ENCODE results near the gene ANKRD16. TPM values are rescaled to one million over a fixed set of nuclear protein-coding genes. Genes with fewer than 3 reads are reported as not detected.
"Not testable (repeated sequence)": the region's sequence is repeated elsewhere in the genome, so short reads cannot be mapped to it uniquely, and the experiment has no call there.

ANKRD16 gene
- total RNA-seq, 2 experiments from 2014 or later, result 3.3 to 5.4 TPM

DNA sequence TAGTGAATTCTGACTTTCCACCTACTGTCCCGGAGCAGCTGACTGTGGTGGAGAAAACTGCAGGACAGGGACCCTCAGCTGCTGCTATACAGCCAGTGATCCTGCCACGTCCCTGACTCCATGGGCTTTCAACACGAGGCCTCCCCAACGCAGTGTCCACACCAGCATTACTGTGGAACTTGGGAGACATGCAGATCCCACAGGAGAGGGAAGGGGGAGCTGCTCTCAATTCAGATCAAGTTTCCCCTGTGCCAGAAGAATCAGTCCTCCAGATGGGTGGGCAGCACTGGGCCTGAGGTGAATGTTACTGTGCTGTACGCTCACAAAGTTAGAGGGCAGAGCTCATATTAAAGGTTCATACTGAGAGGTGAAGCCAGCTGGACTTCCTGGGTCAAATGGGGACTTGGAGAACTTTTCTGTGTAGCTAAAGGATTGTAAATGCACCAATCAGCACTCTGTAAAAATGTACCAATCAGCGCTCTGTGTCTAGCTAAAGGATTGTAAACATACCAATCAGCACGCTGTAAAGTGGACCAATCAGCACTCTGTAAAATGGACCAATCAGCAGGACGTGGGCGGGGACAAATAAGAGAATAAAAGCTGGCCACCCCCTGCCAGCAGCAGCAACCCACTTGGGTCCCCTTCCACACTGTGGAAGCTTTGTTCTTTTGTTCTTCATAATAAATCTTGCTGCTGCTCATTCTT is 26.6 kb downstream of the ANKRD16 start:
- POLR2A ChIA-PET, result interaction anchor here (2.3 kb wide), 1 partner anchor 27 kb away, joined by 6 read pairs; the partner anchor contains the start of genes ANKRD16 and FBH1
- CTCF ChIA-PET, result interaction anchor here (0.8 to 1.0 kb wide), 2 partner anchors 10 to 241 kb away, joined by 3 to 5 read pairs; no protein-coding TSS in a partner anchor
- H3K36me3 Mint-ChIP-seq (ENCODE audit: low read depth), result not testable (repeated sequence)

DNA sequence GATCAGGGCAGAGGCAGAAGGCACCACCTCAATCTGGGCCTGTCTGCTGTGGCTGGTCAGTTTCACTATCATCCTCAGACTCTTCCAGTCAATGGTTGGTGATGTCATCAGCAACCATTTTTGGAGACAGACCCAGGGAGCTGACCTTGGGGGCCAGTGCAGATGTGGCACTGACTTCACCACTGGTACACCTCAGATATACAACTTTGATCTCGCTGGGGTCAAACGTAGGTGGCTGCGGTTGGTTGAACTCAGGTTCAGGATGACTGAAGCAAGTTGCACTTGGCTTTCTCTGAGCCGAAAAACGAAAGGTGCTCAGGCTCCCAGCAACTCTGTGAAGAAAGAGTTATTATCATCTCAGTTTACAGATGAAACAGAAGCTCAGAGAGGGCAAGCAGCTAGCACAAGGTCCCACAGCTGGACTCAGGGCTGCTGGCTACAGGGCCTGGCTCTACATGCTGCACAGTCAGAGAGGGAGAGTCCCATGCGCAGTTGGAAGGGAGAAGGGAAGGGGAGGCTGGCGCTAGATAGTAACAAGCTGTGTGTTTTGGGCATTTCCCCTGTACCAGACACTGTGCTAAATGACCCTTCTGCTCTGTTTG is 27.2 kb downstream of the ANKRD16 start:
- no peaks in the 10 kb centered on the region for H3K36me3 Mint-ChIP-seq (ENCODE audit: low read depth)
- CTCF ChIA-PET, result interaction anchor here (0.7 to 1.0 kb wide), 3 partner anchors 10 to 240 kb away, joined by 3 to 5 read pairs (median 4); no protein-coding TSS in a partner anchor
- no peak for DNase-seq
- POLR2A ChIA-PET, result interaction anchor here (2.3 kb wide), 1 partner anchor 27 kb away, joined by 6 read pairs; the partner anchor contains the start of genes ANKRD16 and FBH1
- peaks cover 2% of the 10 kb centered on the region for H3K4me1 Mint-ChIP-seq
- no peaks in the 10 kb centered on the region for H3K27me3 Mint-ChIP-seq
- no peaks in the 10 kb centered on the region for H3K9me3 Mint-ChIP-seq
- H3K4me3 Mint-ChIP-seq, result no peak overlapping the region
- no peak overlapping the region for H3K27ac Mint-ChIP-seq

More for the DNA sequence above, 26.6 kb downstream of the ANKRD16 start:
- H3K9me3 Mint-ChIP-seq, H3K27me3 Mint-ChIP-seq, H3K4me1 Mint-ChIP-seq, H3K4me3 Mint-ChIP-seq, H3K27ac Mint-ChIP-seq, DNase-seq: not testable (repeated sequence)

DNA sequence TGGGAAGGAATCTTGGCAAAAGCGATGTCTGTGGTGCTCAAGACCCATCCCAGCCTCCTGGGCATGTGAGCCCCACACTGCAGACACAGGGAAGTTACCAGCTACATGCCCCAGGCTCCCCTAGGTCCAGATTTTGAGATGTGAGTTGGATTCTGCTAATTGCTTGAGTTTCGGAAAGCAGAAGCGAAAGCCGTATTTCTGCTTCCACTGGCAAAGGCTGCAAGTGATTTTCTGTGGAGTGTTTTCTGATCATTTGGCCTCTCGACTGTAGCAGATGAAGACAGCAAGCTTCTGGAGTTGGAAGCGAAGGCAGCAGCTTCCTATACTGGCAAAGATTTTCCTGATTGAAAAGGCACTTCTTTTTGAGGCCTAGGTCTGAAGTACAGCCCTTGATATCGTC is 29.6 kb downstream of the ANKRD16 start:
- no peaks in the 10 kb centered on the region for H3K9me3 Mint-ChIP-seq
- H3K36me3 Mint-ChIP-seq (ENCODE audit: low read depth), result no peaks in the 10 kb centered on the region
- H3K27ac Mint-ChIP-seq, result no peak overlapping the region
- no peak for DNase-seq
- CTCF ChIA-PET, result interaction anchor here (0.7 kb wide), 1 partner anchor 408 kb away, joined by 3 read pairs; no protein-coding TSS in a partner anchor
- no peaks in the 10 kb centered on the region for H3K4me1 Mint-ChIP-seq
- no peak overlapping the region for H3K4me3 Mint-ChIP-seq
- POLR2A ChIA-PET, result no interaction called here
- H3K27me3 Mint-ChIP-seq, result peaks cover 1% of the 10 kb centered on the region

DNA sequence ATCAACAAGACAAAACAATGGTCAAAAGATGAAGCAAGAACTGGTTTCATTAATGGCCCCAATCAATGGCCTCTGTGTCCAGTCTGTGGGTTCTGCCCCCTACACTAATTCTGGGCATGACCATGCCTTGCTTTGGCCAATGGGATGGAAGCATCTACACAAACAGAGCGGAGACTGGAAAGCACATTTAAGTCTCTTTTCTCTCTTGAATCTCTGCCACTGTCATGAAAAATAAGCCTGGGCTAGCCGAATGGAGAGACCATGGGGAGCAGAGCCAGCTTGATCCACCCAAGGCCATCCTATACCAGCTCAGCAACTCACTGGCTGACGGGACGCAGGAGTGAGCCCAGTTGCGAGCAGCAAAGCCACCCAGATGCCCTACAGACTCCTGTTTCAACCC is 30.9 kb downstream of the ANKRD16 start:
- Mint-ChIP-seq H3K4me3 (no peak overlapping the region), H3K27ac (no peak overlapping the region), H3K36me3 (ENCODE audit: low read depth) (no peaks in the 10 kb centered on the region), H3K27me3 (peaks cover 4% of the 10 kb centered on the region), H3K9me3 (no peaks in the 10 kb centered on the region), H3K4me1 (no peaks in the 10 kb centered on the region)
- CTCF ChIA-PET, result interaction anchor here (1.6 kb wide), 1 partner anchor 15 kb away, joined by 4 read pairs; no protein-coding TSS in a partner anchor
- DNase-seq, result no peak
- POLR2A ChIA-PET, result no interaction called here

DNA sequence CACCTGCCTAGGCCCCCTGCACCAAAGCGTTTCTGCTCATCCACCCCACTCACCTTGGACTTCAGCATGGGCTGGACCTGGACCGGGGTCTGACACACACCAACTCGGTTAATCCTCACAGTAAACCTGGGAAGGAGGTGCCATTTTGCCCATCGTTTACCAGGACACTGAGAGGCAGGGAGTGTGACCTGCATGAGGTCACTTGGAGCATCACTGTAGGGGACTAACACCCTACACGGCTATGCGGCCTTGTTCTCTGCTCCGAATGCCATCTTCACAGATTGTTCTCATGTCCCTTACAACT is 33.0 kb downstream of the ANKRD16 start:
- no peaks in the 10 kb centered on the region for H3K36me3 Mint-ChIP-seq (ENCODE audit: low read depth)
- no peaks in the 10 kb centered on the region for H3K9me3 Mint-ChIP-seq
- no peak overlapping the region for H3K27ac Mint-ChIP-seq
- ChIA-PET CTCF (no interaction called here), POLR2A (no interaction called here)
- H3K27me3 Mint-ChIP-seq, result peaks cover 4% of the 10 kb centered on the region
- DNase-seq, result no peak
- H3K4me3 Mint-ChIP-seq, result no peak overlapping the region
- no peaks in the 10 kb centered on the region for H3K4me1 Mint-ChIP-seq

DNA sequence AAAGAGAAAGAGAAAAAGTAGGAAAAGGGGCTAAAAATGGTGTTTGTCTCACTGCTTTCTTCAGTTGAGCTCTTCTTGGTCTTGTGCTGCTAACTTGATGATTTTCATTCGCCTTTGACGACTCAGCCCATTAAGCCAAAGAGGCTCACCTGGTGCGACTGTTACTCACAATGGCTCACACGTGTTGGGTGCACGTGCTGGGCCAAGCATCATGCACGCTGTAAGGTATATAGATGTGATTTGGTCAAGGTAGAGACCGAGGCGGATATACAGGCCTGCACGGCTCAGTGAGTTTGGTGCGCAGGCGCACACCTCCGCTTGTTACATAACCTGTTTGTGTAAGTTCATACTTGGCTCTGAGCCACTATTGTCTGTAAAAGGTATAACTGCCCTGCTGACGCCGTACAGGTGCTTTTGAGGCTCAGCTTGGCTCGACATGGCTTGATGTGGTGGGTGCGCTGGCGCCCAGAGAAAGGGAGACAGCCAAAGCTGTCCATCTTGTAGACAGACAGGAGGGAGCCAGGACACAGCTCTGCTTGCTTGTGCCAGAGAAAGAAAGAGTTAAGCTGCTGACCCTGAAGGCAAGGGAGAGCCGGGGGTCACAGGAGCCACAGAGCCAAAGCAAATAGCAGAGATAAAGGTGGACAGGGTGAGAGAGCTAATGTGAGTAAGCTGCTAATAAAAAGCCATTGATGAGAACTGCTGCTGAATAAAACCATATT is 33.6 kb downstream of the ANKRD16 start:
- H3K4me3 Mint-ChIP-seq, result no peak overlapping the region
- ChIA-PET POLR2A (no interaction called here), CTCF (no interaction called here)
- H3K9me3 Mint-ChIP-seq, result no peaks in the 10 kb centered on the region
- H3K4me1 Mint-ChIP-seq, result no peaks in the 10 kb centered on the region
- H3K27me3 Mint-ChIP-seq, result peaks cover 4% of the 10 kb centered on the region
- DNase-seq, result no peak
- no peak overlapping the region for H3K27ac Mint-ChIP-seq
- no peaks in the 10 kb centered on the region for H3K36me3 Mint-ChIP-seq (ENCODE audit: low read depth)

DNA sequence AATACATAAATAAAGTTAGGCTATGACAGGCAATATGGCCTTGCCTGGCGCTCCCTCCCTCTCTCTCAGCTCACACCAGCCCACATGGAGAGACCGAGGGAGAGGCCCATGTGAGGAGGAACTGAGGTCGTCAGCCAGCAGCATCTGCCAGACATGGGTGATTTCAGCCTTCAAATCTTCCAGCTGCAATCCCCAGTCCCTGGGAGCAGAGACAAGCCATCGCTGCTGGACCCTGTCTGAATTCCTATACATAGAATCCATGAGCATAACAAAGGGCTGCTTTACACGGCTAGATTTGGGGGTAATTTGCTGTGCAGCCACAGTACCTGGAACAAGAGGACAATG is 35.6 kb downstream of the ANKRD16 start:
- ChIA-PET POLR2A (interaction anchor here (0.6 kb wide), 1 partner anchor 41 kb away, joined by 3 read pairs; the partner anchor contains the start of gene GDI2), CTCF (no interaction called here)
- H3K27me3 Mint-ChIP-seq, result peaks cover 4% of the 10 kb centered on the region
- DNase-seq, result no peak
- H3K4me3 Mint-ChIP-seq, result no peak overlapping the region
- no peaks in the 10 kb centered on the region for H3K36me3 Mint-ChIP-seq (ENCODE audit: low read depth)
- no peaks in the 10 kb centered on the region for H3K4me1 Mint-ChIP-seq
- H3K9me3 Mint-ChIP-seq, result no peaks in the 10 kb centered on the region
- no peak overlapping the region for H3K27ac Mint-ChIP-seq

DNA sequence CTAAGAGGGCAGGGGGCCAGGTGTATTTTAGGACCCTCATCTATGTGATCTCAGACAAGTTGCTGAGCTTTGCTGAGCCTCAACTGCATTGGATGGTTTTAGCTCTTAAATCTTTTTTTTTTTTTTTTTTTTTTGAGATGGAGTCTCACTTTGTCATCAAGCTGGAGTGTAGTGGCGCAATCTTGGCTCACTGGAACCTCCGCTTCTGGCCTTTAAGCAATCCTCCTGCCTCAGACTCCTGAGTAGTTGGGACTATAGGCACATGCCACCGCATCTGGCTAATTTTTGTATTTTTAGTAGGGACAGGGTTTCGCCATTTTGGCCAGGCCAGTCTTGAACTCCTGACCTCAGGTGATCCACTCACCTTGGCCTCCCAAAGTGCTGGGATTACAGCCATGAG is 43.0 kb downstream of the ANKRD16 start:
- H3K4me3 Mint-ChIP-seq; H3K27me3 Mint-ChIP-seq; DNase-seq; CTCF ChIA-PET; H3K36me3 Mint-ChIP-seq (ENCODE audit: low read depth); H3K27ac Mint-ChIP-seq; H3K9me3 Mint-ChIP-seq: not testable (repeated sequence)
- peaks cover 10% of the 10 kb centered on the region for H3K4me1 Mint-ChIP-seq
- POLR2A ChIA-PET, result interaction anchor here (0.6 kb wide), 1 partner anchor 7 kb away, joined by 3 read pairs; no protein-coding TSS in a partner anchor

DNA sequence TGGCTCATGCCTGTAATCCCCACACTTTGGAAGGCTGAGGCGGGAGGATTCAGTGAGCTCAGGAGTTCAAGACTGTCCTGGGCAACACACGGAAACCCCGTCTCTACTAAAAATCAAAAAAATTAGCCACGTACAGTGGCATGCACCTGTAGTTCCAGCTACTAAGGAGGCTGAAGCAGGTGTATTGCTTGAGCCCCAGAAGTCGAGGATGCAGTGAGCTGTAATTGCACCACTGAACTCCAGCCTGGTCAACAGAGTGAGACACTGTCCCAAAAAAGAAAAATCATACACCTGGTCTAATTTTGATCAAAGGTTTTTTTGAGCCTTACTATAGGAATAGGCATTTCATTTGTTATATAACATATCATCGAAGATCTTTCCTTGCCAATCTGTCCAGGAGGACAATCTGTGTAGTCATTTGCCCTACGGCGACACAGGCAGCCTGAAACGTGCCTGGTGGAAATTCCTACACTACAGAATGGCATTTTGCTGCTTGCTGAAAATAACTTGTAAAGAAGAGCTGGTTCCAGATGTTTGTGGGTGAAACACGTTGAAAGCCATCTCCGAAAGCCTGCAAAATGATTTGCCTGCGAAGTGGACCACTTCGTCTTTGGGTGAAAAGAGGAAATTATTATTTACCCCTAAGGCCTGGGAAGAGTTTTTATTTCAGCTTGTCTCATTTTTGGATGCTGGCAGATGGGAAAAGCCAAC is 45.2 kb downstream of the ANKRD16 start:
- Mint-ChIP-seq H3K4me3 (no peak overlapping the region), H3K36me3 (ENCODE audit: low read depth) (no peaks in the 10 kb centered on the region), H3K27ac (no peak overlapping the region), H3K4me1 (peaks cover 10% of the 10 kb centered on the region), H3K9me3 (no peaks in the 10 kb centered on the region), H3K27me3 (peaks cover 5% of the 10 kb centered on the region)
- no peak for DNase-seq
- ChIA-PET CTCF (interaction anchor here (1.0 to 1.2 kb wide), 3 partner anchors 14 to 215 kb away, joined by 3 to 4 read pairs (median 4); no protein-coding TSS in a partner anchor), POLR2A (interaction anchor here (0.9 to 1.9 kb wide), 4 partner anchors 9 to 69 kb away, joined by 3 to 7 read pairs (median 3); partner anchors contain the start of gene GDI2)

DNA sequence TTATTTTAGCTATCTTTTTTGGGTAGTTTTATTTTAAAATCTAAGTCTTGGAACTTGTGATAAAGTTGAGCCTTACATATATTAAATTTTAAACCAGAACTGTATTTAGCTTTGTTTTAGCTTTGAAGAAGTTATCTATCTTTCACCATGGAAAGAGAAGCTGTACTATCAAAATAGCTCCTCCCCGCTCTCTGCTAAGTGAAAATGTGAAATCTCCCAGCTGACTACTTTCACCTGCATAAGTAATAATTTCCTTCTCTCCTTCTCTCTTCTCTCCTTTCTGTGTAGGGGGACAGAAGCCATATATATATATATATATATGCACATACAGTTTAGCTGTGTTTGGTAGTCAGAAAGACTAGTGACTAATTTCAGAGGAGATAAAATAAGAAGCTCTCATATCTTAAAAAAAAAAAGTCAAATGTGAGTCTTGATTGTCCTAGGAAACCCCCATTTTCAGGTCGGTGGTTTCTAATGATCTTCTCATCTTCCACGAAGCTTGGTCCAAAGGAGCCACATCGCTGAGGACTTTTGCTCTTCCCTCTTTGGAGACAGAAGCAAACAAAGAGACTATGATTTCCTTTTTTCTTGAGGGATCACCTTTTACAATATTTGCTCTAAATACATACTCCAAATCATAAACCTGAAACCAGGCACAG is 45.9 kb downstream of the ANKRD16 start:
- POLR2A ChIA-PET, result interaction anchor here (0.8 to 1.9 kb wide), 4 partner anchors 9 to 30 kb away, joined by 3 to 7 read pairs (median 3); partner anchors contain the start of gene GDI2
- Mint-ChIP-seq H3K4me3 (no peak overlapping the region), H3K9me3 (no peaks in the 10 kb centered on the region), H3K36me3 (ENCODE audit: low read depth) (no peaks in the 10 kb centered on the region), H3K4me1 (peaks cover 10% of the 10 kb centered on the region), H3K27me3 (peaks cover 5% of the 10 kb centered on the region), H3K27ac (no peak overlapping the region)
- no peak for DNase-seq
- CTCF ChIA-PET, result interaction anchor here (0.7 to 1.2 kb wide), 4 partner anchors 14 to 214 kb away, joined by 3 to 4 read pairs (median 4); no protein-coding TSS in a partner anchor

DNA sequence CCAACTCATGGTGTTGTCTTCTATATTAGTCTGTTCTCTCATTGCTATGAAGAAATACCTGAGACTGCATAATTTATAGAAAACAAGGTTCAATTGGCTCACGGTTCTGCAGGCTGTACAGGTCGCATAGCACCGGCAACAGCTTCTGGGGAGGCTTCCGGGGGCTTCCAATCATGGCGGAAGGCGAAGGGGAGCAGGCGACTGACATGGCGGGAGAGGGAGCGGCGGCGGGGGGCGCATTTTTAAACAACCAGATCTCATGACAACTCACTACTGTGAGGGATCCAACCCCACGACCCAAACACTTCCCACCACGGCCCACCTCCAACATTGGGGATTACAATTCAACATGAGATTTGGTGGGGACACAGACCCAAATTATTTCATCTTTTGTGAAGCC is 47.7 kb downstream of the ANKRD16 start:
- H3K9me3 Mint-ChIP-seq, result no peaks in the 10 kb centered on the region
- no peak for DNase-seq
- no peaks in the 10 kb centered on the region for H3K36me3 Mint-ChIP-seq (ENCODE audit: low read depth)
- peaks cover 10% of the 10 kb centered on the region for H3K4me1 Mint-ChIP-seq
- POLR2A ChIA-PET, result no interaction called here
- CTCF ChIA-PET, result interaction anchor here (0.6 kb wide), 1 partner anchor 28 kb away, joined by 3 read pairs; no protein-coding TSS in a partner anchor
- peaks cover 5% of the 10 kb centered on the region for H3K27me3 Mint-ChIP-seq
- no peak overlapping the region for H3K4me3 Mint-ChIP-seq
- H3K27ac Mint-ChIP-seq, result no peak overlapping the region
